IMR-90 (cell line): ENCODE measurements around the gene ARRB1. TPM values are rescaled to one million over a fixed set of nuclear protein-coding genes. Genes with fewer than 3 reads are reported as not detected.

Source experiments
- ATAC-seq: fragments of 200-7000 bp; cut with Tn5 transposase; 2 replicates; pipeline ENCODE4 v1.9.1; 2020; ENCODE audit warnings: low read depth, mild to moderate bottlenecking, moderate library complexity
- BruUV-seq: library from RNA; stranded (reverse); fragments of 400-500 nt; replicated peaks from 2 replicates; lab custom pipeline; 2021; lab: Mats Ljungman, UMichigan
- CTCF ChIA-PET: fragments of 300-600 bp; formaldehyde crosslinking; extraction: SDS; loops from one replicate; lab custom pipeline; 2021; ENCODE audit warnings: antibody characterized with exemption; lab: Yijun Ruan, JAX
- POLR2A ChIA-PET: fragments of 300-600 bp; sonication (Branson Sonifier 250); formaldehyde crosslinking; loops from one replicate; lab custom pipeline; 2022; ENCODE audit warnings: antibody characterized with exemption; ENCODE audit not compliant: unreplicated experiment; lab: Charles Lee
- DNase-seq: peaks from one replicate; pipeline ENCODE4 v3.0.0; 2013
- H2AFZ ChIP-seq: replicated peaks from 2 replicates; pipeline ENCODE3; 2013; ENCODE audit warnings: low read length, mild to moderate bottlenecking; ENCODE audit not compliant: poor library complexity
- H2AK5ac ChIP-seq: 2 replicates; pipeline ENCODE4 v1.6.1; 2013; ENCODE audit warnings: low read depth, low read length, inconsistent platforms
- H2AK9ac ChIP-seq: replicated peaks from 2 replicates; pipeline ENCODE3; 2013; ENCODE audit warnings: mild to moderate bottlenecking, low read depth, low read length, moderate library complexity; ENCODE audit not compliant: poor library complexity
- H2BK120ac ChIP-seq: 2 replicates; pipeline ENCODE4 v1.6.1; 2013; ENCODE audit warnings: low read depth, low read length, inconsistent platforms
- H2BK15ac ChIP-seq: 3 replicates; pipeline ENCODE4 v1.6.1; 2013; ENCODE audit warnings: low read depth, low read length, inconsistent platforms
- H2BK20ac ChIP-seq: 2 replicates; pipeline ENCODE4 v1.6.1; 2013; ENCODE audit warnings: low read depth, mild to moderate bottlenecking, inconsistent platforms, low read length, moderate library complexity
- H2BK5ac ChIP-seq: 2 replicates; pipeline ENCODE4 v1.6.1; 2013; ENCODE audit warnings: mild to moderate bottlenecking, low read depth, low read length, inconsistent platforms; ENCODE audit not compliant: poor library complexity, severe bottlenecking
- H3K14ac ChIP-seq: replicated peaks from 2 replicates; pipeline ENCODE4 v1.6.1; 2013; ENCODE audit warnings: low read depth, low read length, inconsistent platforms
- H3K18ac ChIP-seq: 2 replicates; pipeline ENCODE4 v1.6.1; 2013; ENCODE audit warnings: low read depth, low read length, control low read depth
- H3K23ac ChIP-seq: 2 replicates; pipeline ENCODE4 v1.6.1; 2013; ENCODE audit warnings: low read depth, low read length, inconsistent platforms
- H3K27ac ChIP-seq: 2 replicates; pipeline ENCODE4 v1.5.1; 2013; ENCODE audit warnings: mild to moderate bottlenecking, control low read depth, low read length; ENCODE audit not compliant: insufficient read depth
- H3K27me3 ChIP-seq: 2 replicates; pipeline ENCODE4 v1.6.1; 2013; ENCODE audit warnings: low read length; ENCODE audit not compliant: control insufficient read depth, insufficient read depth
- H3K36me3 ChIP-seq: 2 replicates; pipeline ENCODE4 v1.6.1; 2013; ENCODE audit warnings: low read length, mixed read lengths; ENCODE audit not compliant: control insufficient read depth, insufficient read depth
- H3K4ac ChIP-seq: 2 replicates; pipeline ENCODE4 v1.6.1; 2013; ENCODE audit warnings: low read depth, low read length, inconsistent platforms
- H3K4me1 ChIP-seq: 2 replicates; pipeline ENCODE4 v1.6.1; 2013; ENCODE audit warnings: low read length, mixed read lengths; ENCODE audit not compliant: control insufficient read depth, insufficient read depth
- H3K4me2 ChIP-seq: 2 replicates; pipeline ENCODE4 v1.6.1; 2013; ENCODE audit warnings: low read depth, mild to moderate bottlenecking, control low read depth, low read length, moderate library complexity
- H3K4me3 ChIP-seq: 2 replicates; pipeline ENCODE4 v1.5.1; 2013; ENCODE audit warnings: low read depth, mild to moderate bottlenecking, control low read depth, low read length, moderate library complexity; ENCODE audit not compliant: insufficient read depth
- H3K56ac ChIP-seq: 2 replicates; pipeline ENCODE4 v1.6.1; 2013; ENCODE audit warnings: low read length, inconsistent platforms; ENCODE audit not compliant: insufficient read depth; ENCODE audit errors: extremely low read depth
- H3K79me1 ChIP-seq, 2 experiments: 2 replicates each; pipeline ENCODE4 v1.6.1; 2013; ENCODE audit warnings: low read length in 2 of 2, inconsistent platforms in 1 of 2, low read depth in 1 of 2
- H3K9ac ChIP-seq: 2 replicates; pipeline ENCODE4 v1.6.1; 2013; ENCODE audit warnings: low read depth, low read length, control low read depth
- H3K9me1 ChIP-seq: 2 replicates; pipeline ENCODE4 v1.6.1; 2013; ENCODE audit warnings: low read length, inconsistent platforms; ENCODE audit not compliant: insufficient read depth
- H3K9me3 ChIP-seq: 2 replicates; pipeline ENCODE4 v1.6.1; 2013; ENCODE audit warnings: low read length; ENCODE audit not compliant: control insufficient read depth, insufficient read depth
- H4K20me1 ChIP-seq: 2 replicates; pipeline ENCODE4 v1.6.1; 2013; ENCODE audit warnings: low read length, inconsistent platforms; ENCODE audit not compliant: insufficient read depth
- H4K5ac ChIP-seq: 2 replicates; pipeline ENCODE4 v1.6.1; 2013; ENCODE audit warnings: mild to moderate bottlenecking, low read depth, low read length, control low read depth
- H4K8ac ChIP-seq, 2 experiments: 2 replicates each; pipeline ENCODE4 v1.6.1; 2013; ENCODE audit warnings: low read depth in 2 of 2, low read length in 2 of 2, control low read depth in 1 of 2, inconsistent platforms in 1 of 2
- H4K91ac ChIP-seq: 2 replicates; pipeline ENCODE4 v1.6.1; 2013; ENCODE audit warnings: low read depth, low read length, inconsistent platforms; ENCODE audit not compliant: insufficient read depth
- ELK1 ChIP-seq: fragments of 150-350 bp; IDR thresholded peaks from 2 replicates; pipeline ENCODE4 v1.6.1; 2016; ENCODE audit warnings: low read depth, mild to moderate bottlenecking, low read length, moderate library complexity, borderline replicate concordance
- MAFK ChIP-seq: IDR thresholded peaks from 2 replicates; pipeline ENCODE4 v1.6.1; 2012; ENCODE audit warnings: low read depth, low read length, improper control_type of control experiment
- RFX5 ChIP-seq: IDR thresholded peaks from 2 replicates; pipeline ENCODE4 v1.8.0; 2012; ENCODE audit warnings: low read depth, mild to moderate bottlenecking, low read length, moderate library complexity
- SMC3 ChIP-seq: fragments of 150-350 bp; IDR thresholded peaks from 2 replicates; pipeline ENCODE4 v1.6.1; 2016; ENCODE audit warnings: low read depth, mild to moderate bottlenecking, antibody characterized with exemption, low read length, moderate library complexity
- USF2 ChIP-seq: fragments of 150-350 bp; IDR thresholded peaks from 2 replicates; pipeline ENCODE4 v1.6.1; 2017; ENCODE audit warnings: mild to moderate bottlenecking, antibody characterized with exemption, low read length, low read depth
- WGBS, 2 experiments: methylation state at CpG; one replicate each; pipeline versions ENCODE4 v1.1.5 to v1.1.7; 2013; ENCODE audit warnings: missing lambda C conversion rate in 2 of 2; ENCODE audit not compliant: insufficient read length in 1 of 2; ENCODE audit errors: extremely low coverage in 2 of 2; 5-methylcytosine and 5-hydroxymethylcytosine counted together
- dilution Hi-C: fragments of 300-500 bp; cut with HindIII; formaldehyde crosslinking; loops from one replicate; pipeline ENCODE4 v1.14.3; 2018; ENCODE audit warnings: low sequenced_read_pairs; ENCODE audit not compliant: unreplicated experiment
- in situ Hi-C: fragments of 300-500 bp; cut with MboI; formaldehyde crosslinking; loops from 3 replicates; pipeline ENCODE4 v1.14.3; 2019; ENCODE audit warnings: low sequenced_read_pairs, inconsistent platforms, mixed read lengths
- intact Hi-C: fragments of 100-400 bp; cut with micrococcal nuclease; formaldehyde crosslinking; loops from 2 replicates; pipeline ENCODE4 v1.10.0; 2022
- polyA plus RNA-seq, 3 experiments: library from polyadenylated mRNA; depleted of rRNA; stranded (reverse); fragments of >200 nt; gene quantifications; 2 replicates each; pipeline ENCODE4 v1.2.3, GENCODE V29; 2012; ENCODE audit warnings: low replicate concordance in 1 of 3
- total RNA-seq: library from RNA; depleted of rRNA; stranded (reverse); fragments of >200 nt; gene quantifications from 2 replicates; pipeline ENCODE4 v1.2.3, GENCODE V29; 2012

The ARRB1 gene
- total and polyA plus RNA-seq, 2 of the 4 experiments (the other 2 are of a cell fraction) = 11.0 to 17.4 TPM

GRCh38 chr11:75272391-75272790 is 79.1 kb downstream of the ARRB1 start:
- H3K14ac ChIP-seq = no peak overlapping the region
- in situ Hi-C loops (no loop called here), dilution Hi-C loops (no loop called here), intact Hi-C loops (no loop called here)
- no peak overlapping the region for H3K56ac ChIP-seq
- H3K27ac ChIP-seq = no peak overlapping the region
- no peak overlapping the region for H2BK120ac ChIP-seq
- no peak overlapping the region for H3K9ac ChIP-seq
- H2AK5ac ChIP-seq = no peak overlapping the region
- no peaks in the 10 kb centered on the region for H3K79me1 ChIP-seq
- H2BK15ac ChIP-seq = no peak overlapping the region
- no peak overlapping the region for H2AFZ ChIP-seq
- no peaks in the 10 kb centered on the region for H3K9me1 ChIP-seq
- H3K4ac ChIP-seq = no peak overlapping the region
- H3K23ac ChIP-seq = no peak overlapping the region
- H4K5ac ChIP-seq = no peak overlapping the region
- no peak overlapping the region for H2BK5ac ChIP-seq
- no peaks in the 10 kb centered on the region; the same call in 1 of the 2 replicates for H3K27me3 ChIP-seq
- BruUV-seq = no TSS peak
- peaks cover 12% of the 10 kb centered on the region; the same call in 1 of the 2 replicates for H3K36me3 ChIP-seq
- DNase-seq (no peak), ATAC-seq (no peak)
- H4K8ac ChIP-seq = no peak overlapping the region
- no peak overlapping the region for H3K18ac ChIP-seq
- no peaks in the 10 kb centered on the region for H3K9me3 ChIP-seq
- peak overlapping the region; percentile 58 for H2AK9ac ChIP-seq
- no peak overlapping the region for H3K4me3 ChIP-seq
- no peak overlapping the region for H4K91ac ChIP-seq
- H2BK20ac ChIP-seq = no peak overlapping the region
- H3K4me1 ChIP-seq = no peaks in the 10 kb centered on the region; the same call in 1 of the 2 replicates
- H3K4me2 ChIP-seq = no peak overlapping the region
- 90% methylated on average over 2 of the region's 5 CpGs; no CpG with 5 or more reads in 1 of the 2 experiments for WGBS, 2 experiments
- no peaks in the 10 kb centered on the region; the same call in 1 of the 2 replicates for H4K20me1 ChIP-seq
- CTCF ChIA-PET = interaction anchor here (2.0 kb wide), 1 partner anchor 8 kb away, joined by 8 read pairs; no protein-coding TSS in a partner anchor
- POLR2A ChIA-PET = no interaction called here
- TF ChIP-seq USF2 = no peak
- no peak for TF ChIP-seq ELK1
- no peak for TF ChIP-seq MAFK
- TF ChIP-seq SMC3 = no peak
- TF ChIP-seq RFX5 = no peak
